Activated gamma-delta T cell treated with anti-CD3 and anti-CD28 coated beads, Interleukin-2, amount 50 U/mL, for 16 hours (primary cell): ENCODE measurements around the gene PUM1.
A peak's percentile ranks its signal among the peaks of the same experiment; 100 is the strongest.
"Not testable (repeated sequence)": the region's sequence is repeated elsewhere in the genome, so short reads cannot be mapped to it uniquely, and the experiment has no call there.

Experiments used
- DNase-seq: peaks from one replicate; pipeline ENCODE4 v3.0.0-alpha.2; 2020; ENCODE audit warnings: low read depth

PUM1 gene

GRCh38 chr1:31065310-31066217, at the start of gene PUM1:
PUM1 (minus strand) TSS chr1:31065717; CDS start chr1:31059566, 6,151 bp downstream.
- DNase-seq: peak; percentile 97

GRCh38 chr1:31112266-31112935, 46.9 kb upstream of the PUM1 start:
- DNase-seq: no peak

- DNase-seq: no peak
Measured at GRCh38 chr1:31111290-31111951, 45.9 kb upstream of the PUM1 start.

- no peak for DNase-seq
Measured at GRCh38 chr1:31110846-31111245, 45.3 kb upstream of the PUM1 start.

- no peak for DNase-seq
Measured at GRCh38 chr1:31108861-31109260, 43.3 kb upstream of the PUM1 start.

- DNase-seq: no peak
Measured at GRCh38 chr1:31105646-31106045, 40.1 kb upstream of the PUM1 start.

- DNase-seq: no peak
Measured at GRCh38 chr1:31102501-31102950, 37.0 kb upstream of the PUM1 start.

- no peak for DNase-seq
Measured at GRCh38 chr1:31101147-31101502, 35.6 kb upstream of the PUM1 start.

GRCh38 chr1:31099293-31100032, 33.9 kb upstream of the PUM1 start:
- DNase-seq: no peak

GRCh38 chr1:31095985-31096384, 30.5 kb upstream of the PUM1 start:
- no peak for DNase-seq

- DNase-seq: no peak
Measured at GRCh38 chr1:31095298-31095981, 29.9 kb upstream of the PUM1 start.

- not testable (repeated sequence) for DNase-seq
Measured at GRCh38 chr1:31088081-31088480, 22.6 kb upstream of the PUM1 start.

GRCh38 chr1:31084782-31085569, 19.5 kb upstream of the PUM1 start:
- DNase-seq: no peak

GRCh38 chr1:31082385-31082784, 16.9 kb upstream of the PUM1 start:
- DNase-seq: no peak

- DNase-seq: no peak
Measured at GRCh38 chr1:31073044-31073443, 7.5 kb upstream of the PUM1 start.

GRCh38 chr1:31072304-31072746, 6.8 kb upstream of the PUM1 start:
- no peak for DNase-seq

- no peak for DNase-seq
Measured at GRCh38 chr1:31069392-31069791, 3.9 kb upstream of the PUM1 start.

- peak; percentile 7 for DNase-seq
Measured at GRCh38 chr1:31064718-31065309, 703 bp downstream of the PUM1 start.

- DNase-seq: no peak
Measured at GRCh38 chr1:31064111-31064717, 1.3 kb downstream of the PUM1 start.

GRCh38 chr1:31063631-31064030, 1.9 kb downstream of the PUM1 start:
- DNase-seq: no peak
